IMR-90 (cell line): Measurements from ENCODE around the gene DOCK10.

ENCODE experiments used
- CEBPB ChIP-seq: IDR thresholded peaks from 2 replicates; pipeline ENCODE4 v1.6.1; 2012; ENCODE audit warnings: low read depth, low read length, improper control_type of control experiment
- POLR2A ChIP-seq: IDR thresholded peaks from 2 replicates; pipeline ENCODE4 v1.6.1; 2012; ENCODE audit warnings: mild to moderate bottlenecking, low read depth, low read length
- RAD21 ChIP-seq: IDR thresholded peaks from 2 replicates; pipeline ENCODE4 v1.6.1; 2012; ENCODE audit warnings: low read length, improper control_type of control experiment
- RCOR1 ChIP-seq: IDR thresholded peaks from 2 replicates; pipeline ENCODE4 v1.6.1; 2012; ENCODE audit warnings: mild to moderate bottlenecking, low read length, improper control_type of control experiment; ENCODE audit not compliant: insufficient replicate concordance
- RFX5 ChIP-seq: IDR thresholded peaks from 2 replicates; pipeline ENCODE4 v1.8.0; 2012; ENCODE audit warnings: low read depth, mild to moderate bottlenecking, low read length, moderate library complexity
- TF ChIP-seq, protein P1 (sequence below): conservative IDR thresholded peaks from 2 replicates; pipeline ENCODE4 v1.5.1; 2012; ENCODE audit warnings: mild to moderate bottlenecking, low read depth, low read length, improper control_type of control experiment

DNA sequence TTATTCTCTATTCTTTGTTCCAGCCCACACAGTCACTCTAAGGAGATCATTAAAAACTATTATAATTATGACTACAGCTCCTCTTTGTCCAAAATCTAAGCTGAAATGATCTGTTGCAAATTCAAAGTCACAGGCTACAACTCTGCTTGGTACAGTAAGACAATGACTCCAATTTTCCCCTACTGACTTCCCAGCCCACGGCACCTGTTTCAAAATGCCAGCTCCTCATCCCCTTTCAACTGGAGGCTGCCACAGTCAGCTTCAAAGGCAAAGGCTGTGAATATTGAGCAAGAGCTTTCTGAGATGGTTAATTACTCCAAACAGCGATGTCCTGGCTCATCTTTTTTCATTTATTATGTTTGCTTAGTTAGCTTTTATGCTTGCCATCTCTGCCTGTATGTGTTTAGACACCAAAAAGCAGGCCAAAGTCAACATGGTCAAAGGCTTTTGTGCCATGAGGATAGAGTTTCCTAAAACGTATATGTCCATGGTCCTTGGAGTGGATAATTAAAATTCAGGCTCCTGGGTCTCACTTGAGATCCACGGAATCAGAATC is 141.1 kb downstream of the DOCK10 start:
- TF ChIP-seq CEBPB (no peak), POLR2A (no peak), RAD21 (no peak), RFX5 (no peak), RCOR1 (no peak)
- TF ChIP-seq, protein P1, sequence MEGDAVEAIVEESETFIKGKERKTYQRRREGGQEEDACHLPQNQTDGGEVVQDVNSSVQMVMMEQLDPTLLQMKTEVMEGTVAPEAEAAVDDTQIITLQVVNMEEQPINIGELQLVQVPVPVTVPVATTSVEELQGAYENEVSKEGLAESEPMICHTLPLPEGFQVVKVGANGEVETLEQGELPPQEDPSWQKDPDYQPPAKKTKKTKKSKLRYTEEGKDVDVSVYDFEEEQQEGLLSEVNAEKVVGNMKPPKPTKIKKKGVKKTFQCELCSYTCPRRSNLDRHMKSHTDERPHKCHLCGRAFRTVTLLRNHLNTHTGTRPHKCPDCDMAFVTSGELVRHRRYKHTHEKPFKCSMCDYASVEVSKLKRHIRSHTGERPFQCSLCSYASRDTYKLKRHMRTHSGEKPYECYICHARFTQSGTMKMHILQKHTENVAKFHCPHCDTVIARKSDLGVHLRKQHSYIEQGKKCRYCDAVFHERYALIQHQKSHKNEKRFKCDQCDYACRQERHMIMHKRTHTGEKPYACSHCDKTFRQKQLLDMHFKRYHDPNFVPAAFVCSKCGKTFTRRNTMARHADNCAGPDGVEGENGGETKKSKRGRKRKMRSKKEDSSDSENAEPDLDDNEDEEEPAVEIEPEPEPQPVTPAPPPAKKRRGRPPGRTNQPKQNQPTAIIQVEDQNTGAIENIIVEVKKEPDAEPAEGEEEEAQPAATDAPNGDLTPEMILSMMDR: no peak
